Measurements from ENCODE around the gene IRAG1.

The IRAG1 gene

DNA sequence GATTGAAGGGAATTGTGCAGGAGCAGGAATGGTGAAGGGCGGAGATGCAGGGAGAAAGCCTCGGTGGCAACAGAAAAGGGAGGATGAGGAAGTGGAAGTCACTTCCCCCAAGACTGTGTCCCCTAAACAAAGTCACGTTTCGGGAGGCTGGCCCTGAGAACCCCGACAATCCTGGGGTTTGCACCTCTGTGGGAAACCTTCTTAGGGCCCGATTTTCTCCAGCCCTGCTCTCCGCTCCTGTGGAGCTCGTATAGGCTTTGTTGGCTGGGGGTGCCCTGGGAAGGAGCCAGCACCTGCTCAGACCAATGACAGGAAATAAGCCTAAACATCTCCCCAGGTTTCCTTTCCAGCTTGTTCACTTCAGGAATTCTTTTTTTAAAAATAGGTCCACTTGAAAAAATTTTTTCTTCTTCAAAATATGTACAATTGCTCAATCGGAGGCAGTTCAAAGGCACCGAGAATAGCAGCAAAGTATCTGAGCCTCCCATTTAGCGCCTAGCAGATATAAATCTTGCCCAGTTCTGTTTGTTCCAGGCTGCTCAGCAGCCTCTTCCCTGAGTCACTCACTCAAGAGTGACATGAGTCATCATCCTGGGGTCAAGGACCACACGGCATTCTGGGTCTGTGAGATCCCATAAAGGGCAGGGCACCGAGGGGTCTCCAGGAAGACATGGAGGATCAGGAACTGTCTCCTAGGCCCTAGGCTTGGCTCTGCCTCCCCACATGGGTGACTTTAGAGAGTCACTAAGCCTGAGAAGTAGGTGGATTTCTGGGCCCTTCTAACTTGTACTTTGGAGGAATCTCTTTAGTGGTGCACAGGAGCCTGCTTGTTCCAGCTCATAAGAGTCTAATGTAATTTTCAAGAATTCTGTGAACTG, 34.0 kb downstream of the IRAG1 start:
- no peak overlapping the region for H3K4me3 ChIP-seq (ENCODE audit: low read depth, low read length)
- peak; percentile 42 for DNase-seq
- no peaks in the 10 kb centered on the region for H3K36me3 ChIP-seq
- H3K4me1 ChIP-seq: 0 out of 2 replicates have a peak, but pooled peaks cover 3% of the 10 kb centered on the region
- H3K9me3 ChIP-seq: no peaks in the 10 kb centered on the region
- no peaks in the 10 kb centered on the region for H3K27me3 ChIP-seq
- TF ChIP-seq, protein P1, sequence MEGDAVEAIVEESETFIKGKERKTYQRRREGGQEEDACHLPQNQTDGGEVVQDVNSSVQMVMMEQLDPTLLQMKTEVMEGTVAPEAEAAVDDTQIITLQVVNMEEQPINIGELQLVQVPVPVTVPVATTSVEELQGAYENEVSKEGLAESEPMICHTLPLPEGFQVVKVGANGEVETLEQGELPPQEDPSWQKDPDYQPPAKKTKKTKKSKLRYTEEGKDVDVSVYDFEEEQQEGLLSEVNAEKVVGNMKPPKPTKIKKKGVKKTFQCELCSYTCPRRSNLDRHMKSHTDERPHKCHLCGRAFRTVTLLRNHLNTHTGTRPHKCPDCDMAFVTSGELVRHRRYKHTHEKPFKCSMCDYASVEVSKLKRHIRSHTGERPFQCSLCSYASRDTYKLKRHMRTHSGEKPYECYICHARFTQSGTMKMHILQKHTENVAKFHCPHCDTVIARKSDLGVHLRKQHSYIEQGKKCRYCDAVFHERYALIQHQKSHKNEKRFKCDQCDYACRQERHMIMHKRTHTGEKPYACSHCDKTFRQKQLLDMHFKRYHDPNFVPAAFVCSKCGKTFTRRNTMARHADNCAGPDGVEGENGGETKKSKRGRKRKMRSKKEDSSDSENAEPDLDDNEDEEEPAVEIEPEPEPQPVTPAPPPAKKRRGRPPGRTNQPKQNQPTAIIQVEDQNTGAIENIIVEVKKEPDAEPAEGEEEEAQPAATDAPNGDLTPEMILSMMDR (IDR thresholded peaks at IDR 0.05; ENCODE audit: low read depth, low read length): no peak

DNA sequence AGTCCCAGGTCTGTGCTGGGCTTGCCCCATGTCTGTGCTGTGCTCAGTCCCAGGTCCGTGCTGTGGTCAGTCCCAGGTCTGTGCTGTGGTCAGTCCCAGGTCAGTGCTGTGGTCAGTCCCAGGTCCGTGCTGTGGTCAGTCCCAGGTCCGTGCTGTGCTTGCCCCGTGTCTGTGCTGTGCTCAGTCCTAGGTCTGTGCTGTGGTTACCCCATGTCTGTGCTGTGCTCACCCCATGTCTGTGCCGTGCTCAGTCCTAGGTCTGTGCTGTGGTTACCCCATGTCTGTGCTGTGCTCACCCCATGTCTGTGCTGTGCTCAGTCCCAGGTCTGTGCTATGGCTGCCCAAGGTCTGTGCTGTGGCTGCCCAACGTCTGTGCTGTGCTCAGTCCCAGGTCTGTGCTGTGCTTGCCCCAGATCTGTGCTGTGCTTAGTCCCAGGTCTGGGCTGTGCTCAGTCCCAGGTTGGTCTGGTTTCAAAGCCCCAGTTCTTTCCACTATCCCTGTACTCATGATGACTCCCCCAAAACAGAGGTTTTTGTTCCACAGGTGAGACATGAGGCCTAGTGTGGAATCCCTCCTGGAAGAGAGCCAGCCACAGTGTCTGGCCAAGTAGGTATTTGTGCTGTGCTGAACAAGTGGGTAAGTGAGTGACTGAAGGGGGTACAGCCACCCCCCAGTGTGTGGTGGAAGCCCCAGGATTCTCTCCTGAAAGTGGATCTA, 34.8 kb downstream of the IRAG1 start:
- TF ChIP-seq, protein P1 (IDR thresholded peaks at IDR 0.05; ENCODE audit: low read depth, low read length): no peak

DNA sequence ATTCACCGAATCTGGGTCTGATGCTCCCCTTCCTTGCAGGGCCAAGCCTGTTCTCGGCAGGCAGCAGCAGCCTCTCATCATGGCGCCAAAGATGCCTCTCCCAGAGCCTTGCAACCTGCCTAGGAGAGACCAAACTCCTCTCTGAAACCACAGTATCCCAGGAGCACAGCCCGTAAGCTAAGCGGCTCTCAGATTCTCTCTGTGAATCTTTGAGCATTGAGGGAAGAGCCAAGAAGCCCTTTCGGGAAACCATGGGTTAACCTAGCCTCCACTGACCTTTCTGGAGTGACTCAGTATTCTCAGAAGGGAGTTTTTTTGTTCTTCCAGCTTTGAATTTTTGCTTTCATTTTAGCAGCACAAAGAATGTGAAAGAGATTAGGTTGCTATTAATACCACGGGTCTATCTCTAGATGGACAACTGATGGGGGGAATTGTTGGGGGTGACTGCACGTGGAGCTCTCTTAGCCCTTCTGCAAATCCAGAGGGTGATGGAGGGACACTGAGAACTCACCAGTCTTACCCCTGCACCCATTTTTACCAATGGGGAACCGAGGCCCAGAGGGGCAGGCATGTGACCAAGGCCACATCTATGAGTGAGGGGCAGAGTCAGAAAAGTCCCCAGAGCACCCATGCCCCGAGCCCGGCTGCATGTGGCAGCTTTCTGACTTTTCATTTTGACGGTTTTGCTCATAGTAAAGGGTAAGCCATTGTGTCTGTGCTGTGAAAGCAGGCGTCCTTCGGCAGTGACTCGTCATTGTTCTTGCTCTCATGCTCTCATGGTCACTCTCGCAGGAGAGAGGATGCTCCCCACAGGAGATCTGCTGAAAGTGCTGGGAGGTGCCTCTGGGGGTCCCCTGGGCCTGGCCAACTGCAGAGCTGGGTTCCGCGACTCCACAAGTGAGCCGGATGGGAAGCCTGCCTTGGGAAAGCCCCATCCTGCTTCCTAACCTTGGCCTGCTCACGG, 36.0 kb downstream of the IRAG1 start:
- TF ChIP-seq, protein P1 (IDR thresholded peaks at IDR 0.05; ENCODE audit: low read depth, low read length): no peak
- Histone ChIP-seq H3K4me3 (ENCODE audit: low read depth, low read length) (no peak overlapping the region), H3K36me3 (no peaks in the 10 kb centered on the region), H3K9me3 (no peaks in the 10 kb centered on the region), H3K27me3 (no peaks in the 10 kb centered on the region), H3K4me1 (0 out of 2 replicates have a peak, but pooled peaks cover 3% of the 10 kb centered on the region)
- no peak for DNase-seq

More for the DNA sequence above, 34.8 kb downstream of the IRAG1 start:
- H3K27me3 ChIP-seq: no peaks in the 10 kb centered on the region
- 0 out of 2 replicates have a peak, but pooled peaks cover 3% of the 10 kb centered on the region for H3K4me1 ChIP-seq
- no peaks in the 10 kb centered on the region for H3K36me3 ChIP-seq
- H3K4me3 ChIP-seq (ENCODE audit: low read depth, low read length): no peak overlapping the region
- no peak for DNase-seq
- no peaks in the 10 kb centered on the region for H3K9me3 ChIP-seq

DNA sequence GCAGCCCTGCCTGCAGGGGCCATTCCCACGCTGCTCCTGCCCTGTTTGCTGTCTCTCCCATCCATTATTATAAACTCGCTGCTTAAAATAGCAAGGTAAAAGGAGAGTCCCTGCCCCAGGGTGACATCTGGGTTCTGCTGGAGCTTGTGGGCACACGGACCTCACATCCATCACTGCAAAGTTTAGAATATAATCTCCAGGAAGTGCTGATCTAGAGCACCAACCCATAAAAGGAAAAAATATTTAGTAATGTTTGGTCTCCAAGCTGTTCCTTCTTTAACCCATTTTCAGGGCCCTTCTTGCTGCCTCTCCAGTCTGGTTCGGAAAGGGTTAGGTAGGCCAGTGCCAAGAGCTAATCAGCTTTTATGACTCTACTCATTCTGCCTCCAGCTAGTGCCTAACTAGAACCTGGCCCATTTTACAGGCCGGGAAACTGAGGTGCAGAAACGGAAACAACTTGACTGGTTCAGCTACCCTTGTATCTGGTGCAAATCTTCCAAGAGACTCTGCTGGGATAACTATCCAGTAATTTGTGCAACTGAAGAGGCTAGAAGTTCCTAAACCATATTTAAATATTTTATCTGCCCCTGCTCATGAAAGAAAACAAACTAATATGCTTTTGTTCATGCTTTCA, 37.5 kb downstream of the IRAG1 start:
- Histone ChIP-seq H3K4me3 (ENCODE audit: low read depth, low read length) (no peak overlapping the region), H3K36me3 (no peaks in the 10 kb centered on the region), H3K9me3 (no peaks in the 10 kb centered on the region), H3K27me3 (no peaks in the 10 kb centered on the region), H3K4me1 (0 out of 2 replicates have a peak, but pooled peaks cover 3% of the 10 kb centered on the region)
- TF ChIP-seq, protein P1 (IDR thresholded peaks at IDR 0.05; ENCODE audit: low read depth, low read length): no peak
- DNase-seq: no peak

DNA sequence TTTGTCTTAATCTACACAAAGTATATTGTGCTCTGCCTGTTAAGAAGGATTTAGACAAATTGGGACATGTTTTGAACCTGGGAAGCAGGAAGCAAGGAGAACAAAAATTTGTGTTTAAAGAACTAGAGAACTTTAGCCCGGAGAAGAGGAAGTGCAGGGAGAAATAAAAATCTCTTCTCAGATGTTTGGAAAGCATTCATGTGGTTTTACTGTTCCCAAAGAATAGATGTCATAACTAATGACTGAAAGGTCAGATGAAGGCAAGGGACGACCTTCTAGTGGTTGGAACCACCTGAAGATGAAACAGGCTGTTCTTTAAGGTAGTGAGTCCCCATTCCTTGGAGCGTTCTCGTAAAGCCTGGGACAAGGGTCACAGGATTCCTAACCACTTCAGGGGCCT, 38.3 kb downstream of the IRAG1 start:
- no peak for DNase-seq
- Histone ChIP-seq H3K36me3 (no peaks in the 10 kb centered on the region), H3K4me1 (0 out of 2 replicates have a peak, but pooled peaks cover 3% of the 10 kb centered on the region), H3K4me3 (ENCODE audit: low read depth, low read length) (no peak overlapping the region), H3K27me3 (no peaks in the 10 kb centered on the region), H3K9me3 (no peaks in the 10 kb centered on the region)
- TF ChIP-seq, protein P1 (IDR thresholded peaks at IDR 0.05; ENCODE audit: low read depth, low read length): no peak
